Lower leg skin (tissue), 3 donors: ENCODE data around the gene TMED9.

Experiments used
- POLR2A ChIP-seq, 2 donors: fragments of 450-650 bp; IDR thresholded peaks; one replicate each; pipeline ENCODE4 v1.6.1; 2016 to 2017; ENCODE audit warnings: antibody characterized with exemption in 2 of 2, mild to moderate bottlenecking in 1 of 2, moderate library complexity in 1 of 2
- TF ChIP-seq, protein P1 (sequence below), 3 donors: fragments of 450-650 bp; IDR thresholded peaks; one replicate each; pipeline ENCODE4 v1.5.1; 2016; ENCODE audit warnings: antibody characterized with exemption in 3 of 3, mild to moderate bottlenecking in 3 of 3, moderate library complexity in 2 of 3

DNA sequence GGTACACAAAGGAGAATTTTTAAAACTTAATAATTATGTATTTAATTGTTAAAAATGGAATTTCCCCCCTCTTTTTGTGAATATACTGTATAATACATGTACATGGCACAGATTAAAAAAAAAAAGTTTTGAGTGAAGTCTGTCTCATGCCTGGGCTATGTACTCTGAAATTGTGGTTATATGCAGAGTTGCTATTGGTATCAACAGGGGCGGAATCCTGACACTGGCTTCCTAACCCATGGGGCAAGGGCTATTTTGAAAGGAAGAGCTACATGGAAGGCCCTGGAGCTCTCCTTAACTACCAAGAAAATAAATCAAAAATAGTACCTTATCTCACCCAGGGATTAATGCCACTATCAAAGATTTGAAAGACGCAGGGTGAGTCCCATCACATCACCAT, 36.8 kb upstream of the TMED9 start:
- TF ChIP-seq, protein P1, sequence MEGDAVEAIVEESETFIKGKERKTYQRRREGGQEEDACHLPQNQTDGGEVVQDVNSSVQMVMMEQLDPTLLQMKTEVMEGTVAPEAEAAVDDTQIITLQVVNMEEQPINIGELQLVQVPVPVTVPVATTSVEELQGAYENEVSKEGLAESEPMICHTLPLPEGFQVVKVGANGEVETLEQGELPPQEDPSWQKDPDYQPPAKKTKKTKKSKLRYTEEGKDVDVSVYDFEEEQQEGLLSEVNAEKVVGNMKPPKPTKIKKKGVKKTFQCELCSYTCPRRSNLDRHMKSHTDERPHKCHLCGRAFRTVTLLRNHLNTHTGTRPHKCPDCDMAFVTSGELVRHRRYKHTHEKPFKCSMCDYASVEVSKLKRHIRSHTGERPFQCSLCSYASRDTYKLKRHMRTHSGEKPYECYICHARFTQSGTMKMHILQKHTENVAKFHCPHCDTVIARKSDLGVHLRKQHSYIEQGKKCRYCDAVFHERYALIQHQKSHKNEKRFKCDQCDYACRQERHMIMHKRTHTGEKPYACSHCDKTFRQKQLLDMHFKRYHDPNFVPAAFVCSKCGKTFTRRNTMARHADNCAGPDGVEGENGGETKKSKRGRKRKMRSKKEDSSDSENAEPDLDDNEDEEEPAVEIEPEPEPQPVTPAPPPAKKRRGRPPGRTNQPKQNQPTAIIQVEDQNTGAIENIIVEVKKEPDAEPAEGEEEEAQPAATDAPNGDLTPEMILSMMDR (IDR thresholded peaks at IDR 0.05): no peak
- no peak for TF ChIP-seq POLR2A (IDR thresholded peaks at IDR 0.05)
